GM12878 (cell line): ENCODE data around the gene EGF. TPM values are rescaled to one million over a fixed set of nuclear protein-coding genes. Genes with fewer than 3 reads are reported as not detected.

Source experiments
- ATAC-seq: fragments of 200-7000 bp; cut with Tn5 transposase; 3 replicates; pipeline ENCODE4 v1.9.1; 2020; ENCODE audit warnings: mild to moderate bottlenecking, moderate library complexity
- BruUV-seq: library from RNA; stranded (reverse); fragments of 400-500 nt; replicated peaks from 2 replicates; lab custom pipeline; 2021; lab: Mats Ljungman, UMichigan
- CTCF ChIA-PET: fragments of 300-600 bp; sonication (Branson Sonifier 250); formaldehyde crosslinking; extraction: SDS; loops from one replicate; lab custom pipeline; 2021; ENCODE audit warnings: inconsistent platforms; lab: Yijun Ruan, JAX
- POLR2A ChIA-PET: fragments of 350-600 bp; formaldehyde crosslinking; extraction: SDS; loops from one replicate; lab custom pipeline; 2021; ENCODE audit warnings: inconsistent platforms; lab: Charles Lee
- RAD21 ChIA-PET: fragments of 300-600 bp; sonication (Branson Sonifier 250); formaldehyde crosslinking; loops from one replicate; lab custom pipeline; 2023; ENCODE audit warnings: antibody characterized with exemption; ENCODE audit not compliant: unreplicated experiment; lab: Charles Lee
- SMC1A ChIA-PET: fragments of 300-600 bp; sonication (Branson Sonifier 250); formaldehyde crosslinking; loops from one replicate; lab custom pipeline; 2023; ENCODE audit not compliant: unreplicated experiment, uncharacterized antibody; lab: Charles Lee
- DNase-seq: peaks from one replicate; pipeline ENCODE4 v3.0.0-alpha.2; 2011; ENCODE audit warnings: low read depth, low spot score
- FAIRE-seq: peaks from 3 replicates; lab custom pipeline; 2011; peaks lifted over from hg19 to GRCh38; lab: Jason Lieb, UNC
- H2AFZ ChIP-seq: 2 replicates; pipeline ENCODE4 v1.6.0; 2011; ENCODE audit warnings: low read depth, low read length, control low read depth; ENCODE audit not compliant: control insufficient read depth
- H3K27ac ChIP-seq: 2 replicates; pipeline ENCODE4 v1.5.1; 2011; ENCODE audit warnings: control low read depth; ENCODE audit not compliant: control insufficient read depth, insufficient read depth
- H3K27me3 ChIP-seq, 2 experiments: replicated peaks in 1 of 2; 2 replicates each; pipeline versions ENCODE4 v1.6.0 to v1.6.1; 2011; ENCODE audit warnings: low read length in 1 of 2; ENCODE audit not compliant: control insufficient read depth in 2 of 2, insufficient read depth in 2 of 2
- H3K36me3 ChIP-seq, 2 experiments: 2 replicates each; pipeline ENCODE4 v1.5.1; 2011; ENCODE audit warnings: low read length in 1 of 2; ENCODE audit not compliant: control insufficient read depth in 2 of 2, insufficient read depth in 2 of 2
- H3K4me1 ChIP-seq: 2 replicates; pipeline ENCODE4 v1.6.1; 2011; ENCODE audit warnings: mild to moderate bottlenecking, low read length, moderate library complexity, mixed read lengths; ENCODE audit not compliant: control insufficient read depth, insufficient read depth
- H3K4me2 ChIP-seq: 2 replicates; pipeline ENCODE4 v1.6.0; 2011; ENCODE audit warnings: control low read depth; ENCODE audit not compliant: control insufficient read depth, insufficient read depth
- H3K4me3 ChIP-seq: fragments of 200-600 bp; sonication (generic); 2 replicates; pipeline ENCODE4 v1.5.1; 2016
- H3K79me2 ChIP-seq: 2 replicates; pipeline ENCODE4 v1.6.0; 2011; ENCODE audit warnings: low read length; ENCODE audit not compliant: control insufficient read depth, insufficient read depth
- H3K9ac ChIP-seq: 2 replicates; pipeline ENCODE4 v1.8.0; 2011; ENCODE audit warnings: low read length, control low read depth, mixed read lengths; ENCODE audit not compliant: control insufficient read depth, insufficient read depth
- H3K9me3 ChIP-seq: replicated peaks from 3 replicates; pipeline ENCODE4 v1.5.1; 2011; ENCODE audit warnings: mild to moderate bottlenecking, low read length; ENCODE audit not compliant: control insufficient read depth, insufficient read depth
- H4K20me1 ChIP-seq: 2 replicates; pipeline ENCODE4 v1.6.0; 2011; ENCODE audit not compliant: control insufficient read depth, insufficient read depth
- BACH1 ChIP-seq: fragments of 450-650 bp; IDR thresholded peaks from 2 replicates; pipeline ENCODE4 v1.6.1; 2017; ENCODE audit warnings: mild to moderate bottlenecking, borderline replicate concordance
- CREM ChIP-seq: IDR thresholded peaks from 2 replicates; pipeline ENCODE4 v1.6.1; 2014; ENCODE audit warnings: antibody characterized with exemption, low read depth
- SUZ12 ChIP-seq: fragments of 200-600 bp; sonication (generic); IDR thresholded peaks from one replicate; pipeline ENCODE4 v1.6.1; 2018; ENCODE audit warnings: antibody characterized with exemption, mild to moderate bottlenecking; ENCODE audit not compliant: unreplicated experiment
- ZBTB40 ChIP-seq: fragments of 450-650 bp; IDR thresholded peaks from 2 replicates; pipeline ENCODE4 v1.6.1; 2016; ENCODE audit warnings: mild to moderate bottlenecking, moderate library complexity, borderline replicate concordance
- WGBS: methylation state at CpG from one replicate; pipeline ENCODE4 v1.1.6; 2016; ENCODE audit warnings: low lambda C conversion rate; ENCODE audit not compliant: insufficient replicate concordance, insufficient coverage; ENCODE audit errors: missing lambda C conversion rate; 5-methylcytosine and 5-hydroxymethylcytosine counted together
- in situ Hi-C: fragments of 300-500 bp; cut with MboI; formaldehyde crosslinking; loops from 9 replicates; pipeline ENCODE4 v1.14.3; 2018; ENCODE audit warnings: mixed read lengths
- intact Hi-C: fragments of 100-400 bp; cut with micrococcal nuclease; formaldehyde crosslinking; loops from one replicate; pipeline ENCODE4 v1.14.2; 2022; ENCODE audit not compliant: unreplicated experiment
- polyA plus RNA-seq, 11 experiments: library from polyadenylated mRNA; depleted of rRNA in 4 of 11; unstranded in 6 of 11; stranded (reverse) in 5 of 11; fragments of >200 nt; fragmentation: Nextera tagmentation in 4 of 11; fragmentation: Illumina TruSeq in 1 of 11; extraction: Ambion mirVana in 4 of 11; extraction: Trizol in 1 of 11; gene quantifications; 1 replicate in 1 of 11; 2 replicates in 10 of 11; pipeline versions ENCODE4 v1.2.1 to v1.2.3, GENCODE V29; 2011 to 2016; ENCODE audit warnings: inconsistent platforms in 2 of 11, missing spikeins in 2 of 11, low read depth in 1 of 11
- total RNA-seq, 4 experiments: library from RNA; depleted of rRNA in 3 of 4; stranded (reverse); fragments of >200 nt in 3 of 4; fragmentation: Illumina TruSeq in 1 of 4; extraction: Trizol in 1 of 4; gene quantifications; 2 replicates each; pipeline versions ENCODE4 v1.2.1 to v1.2.3, GENCODE V29; 2013 to 2021

EGF gene
- total and polyA plus RNA-seq, 10 of the 15 experiments (the other 5 are each of a cell fraction or from before 2014, with no cell fraction given) = 0.02 to 0.90 (median 0.19) TPM; not detected in 4

- no peak for FAIRE-seq
- in situ Hi-C loops = loop anchor here (10.0 to 25.0 kb wide), 2 partner anchors 310 to 1283 kb away; no protein-coding TSS in a partner anchor
- POLR2A ChIA-PET = no interaction called here
Measured at GRCh38 chr4:110004556-110004955, 91.9 kb downstream of the EGF start.

More at GRCh38 chr4:110004556-110004955, 91.9 kb downstream of the EGF start:
- Histone ChIP-seq H3K4me3 (no peak overlapping the region), H3K4me2 (no peak overlapping the region), H4K20me1 (no peaks in the 10 kb centered on the region), H3K27ac (no peak overlapping the region), H3K27me3 (no peaks in the 10 kb centered on the region), H3K4me1 (peaks cover 4% of the 10 kb centered on the region; the same call in 1 of the 2 replicates), H2AFZ (no peak overlapping the region), H3K79me2 (no peaks in the 10 kb centered on the region), H3K9ac (no peak overlapping the region), H3K9me3 (no peaks in the 10 kb centered on the region), H3K36me3 (no peaks in the 10 kb centered on the region)
- DNase-seq = no peak
- ChIA-PET CTCF (interaction anchor here (0.6 to 22.1 kb wide), 9 partner anchors 9 to 999 kb away, joined by 3 to 812 read pairs (median 3); no protein-coding TSS in a partner anchor), RAD21 (interaction anchor here (1.8 to 4.2 kb wide), 3 partner anchors 506 to 513 kb away, joined by 7 to 35 read pairs (median 7); no protein-coding TSS in a partner anchor), SMC1A (interaction anchor here (1.1 to 6.9 kb wide), 6 partner anchors 11 to 514 kb away, joined by 4 to 114 read pairs (median 27); no protein-coding TSS in a partner anchor)
- TF ChIP-seq CREM (no peak), ZBTB40 (no peak), BACH1 (no peak), SUZ12 (no peak)
- intact Hi-C loops = no loop called here
- 100% methylated on average over 1 of the region's 1 CpG for WGBS
- no peak for ATAC-seq
- BruUV-seq = no TSS peak
